IPS-NIHi11 (cell line): Measurements from ENCODE around the gene RRP36.
A peak's percentile ranks its signal among the peaks of the same experiment; 100 is the strongest.

Experiments
- DNase-seq: peaks from one replicate; pipeline ENCODE4 v3.0.0; 2012; ENCODE audit warnings: mixed read lengths, low spot score

Gene RRP36

DNA sequence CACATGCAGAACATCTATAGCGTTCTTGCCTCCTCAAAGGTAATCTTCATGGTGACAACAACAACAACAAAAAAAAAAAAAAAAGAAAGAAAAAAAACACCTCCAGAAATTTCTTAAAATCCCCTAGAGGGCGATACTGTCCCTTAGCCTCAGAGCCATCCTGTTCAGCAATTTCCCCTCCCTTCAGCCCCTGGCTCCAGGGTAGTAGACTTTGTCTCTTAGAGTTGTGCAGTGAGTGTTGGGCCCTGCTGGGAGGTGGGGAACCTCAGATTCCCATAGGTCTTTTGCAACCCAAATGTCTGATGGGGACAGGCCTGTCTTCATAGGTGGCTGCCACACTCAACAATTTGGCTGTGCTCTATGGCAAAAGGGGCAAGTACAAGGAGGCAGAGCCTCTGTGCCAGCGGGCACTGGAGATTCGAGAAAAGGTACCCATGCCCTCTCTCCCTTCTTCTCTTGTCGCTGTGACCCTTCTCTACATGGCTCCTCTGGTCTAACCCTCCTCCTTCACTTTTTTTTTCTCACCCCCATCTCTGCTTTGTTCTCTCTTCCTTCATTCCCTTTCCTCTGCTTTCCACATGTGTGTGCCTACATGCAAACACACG is 48.7 kb downstream of the RRP36 start:
- peak; percentile 77 for DNase-seq

DNA sequence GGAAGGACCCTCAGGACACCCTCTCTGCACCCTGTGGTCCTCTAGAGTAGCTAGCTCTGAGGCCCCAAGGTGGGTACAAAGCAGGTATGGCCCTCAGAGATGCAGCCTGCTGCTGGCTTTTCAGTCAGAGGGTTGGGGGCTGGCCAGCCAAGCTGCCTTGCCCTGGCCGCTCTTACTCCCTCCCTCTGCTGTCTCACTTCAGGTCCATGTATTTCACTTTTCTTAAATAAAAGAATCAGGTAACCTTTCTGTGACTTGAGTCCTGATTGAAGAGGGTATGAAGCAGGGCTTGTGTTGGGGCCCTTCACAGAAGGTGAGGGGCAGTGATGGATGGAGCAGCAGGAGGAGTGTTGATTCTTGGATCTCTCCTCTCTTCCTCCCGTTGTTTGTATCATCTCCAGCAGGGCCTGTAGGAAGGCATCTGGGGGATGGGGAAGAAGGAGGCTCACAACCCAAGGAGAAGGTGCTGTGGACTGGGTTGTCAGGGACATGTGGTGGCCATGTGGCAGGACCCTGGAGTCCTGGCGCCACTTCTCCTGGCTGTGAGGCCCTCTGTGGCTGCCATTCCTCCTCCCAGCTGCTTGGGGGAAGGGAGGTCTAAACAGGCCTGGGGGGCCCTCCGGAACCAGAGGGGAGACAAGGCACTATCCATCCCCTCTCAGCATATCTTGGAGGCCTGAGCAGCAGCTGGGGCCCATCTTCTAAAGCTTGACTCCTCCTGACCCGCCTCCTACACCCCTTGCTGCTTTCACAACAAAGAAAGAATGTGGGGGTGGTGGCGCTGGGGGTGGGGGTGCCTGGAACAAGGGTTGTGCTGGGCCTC is 53.6 kb downstream of the RRP36 start:
- no peak for DNase-seq

DNA sequence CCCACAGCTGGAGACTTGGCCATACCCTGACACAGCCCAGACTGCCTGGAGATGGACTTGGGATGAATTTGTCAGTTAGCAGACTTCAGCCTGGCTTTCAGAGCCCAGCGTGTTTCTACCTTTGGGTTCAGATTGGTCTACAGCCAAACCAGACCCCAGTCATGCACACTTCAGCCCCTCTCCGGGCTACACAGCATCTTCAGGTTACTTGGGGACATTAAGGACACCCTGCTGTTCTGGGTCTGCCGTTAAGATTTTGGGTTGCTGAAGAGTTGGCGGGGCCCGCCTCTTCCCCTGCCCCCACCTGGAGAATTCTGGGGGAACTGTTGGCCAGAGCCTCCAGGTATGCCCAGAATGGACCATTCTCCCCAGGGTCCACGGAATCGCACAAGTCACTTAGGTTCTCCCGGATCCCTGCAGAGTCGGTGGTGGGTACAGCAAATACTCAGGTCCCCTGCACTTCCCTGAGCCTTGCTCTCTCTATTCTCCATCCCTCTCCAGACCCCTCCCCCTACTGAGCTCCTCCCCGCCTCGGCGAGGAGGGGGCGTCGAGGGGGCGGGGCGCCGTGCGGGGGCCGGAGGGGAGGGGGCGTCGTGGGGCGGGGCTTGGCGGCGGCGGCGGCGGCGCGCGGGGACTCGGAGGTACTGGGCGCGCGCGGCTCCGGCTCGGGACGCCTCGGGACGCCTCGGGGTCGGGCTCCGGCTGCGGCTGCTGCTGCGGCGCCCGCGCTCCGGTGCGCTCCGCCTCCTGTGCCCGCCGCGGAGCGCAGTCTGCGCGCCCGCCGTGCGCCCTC is 54.4 kb downstream of the RRP36 start, which contains the start of gene PTK7:
Gene PTK7, plus strand, starts transcription at position 645 of the 794 bp plus-strand sequence. CDS start 175 bp downstream, outside the sequence.
- DNase-seq = peak; percentile 93

DNA sequence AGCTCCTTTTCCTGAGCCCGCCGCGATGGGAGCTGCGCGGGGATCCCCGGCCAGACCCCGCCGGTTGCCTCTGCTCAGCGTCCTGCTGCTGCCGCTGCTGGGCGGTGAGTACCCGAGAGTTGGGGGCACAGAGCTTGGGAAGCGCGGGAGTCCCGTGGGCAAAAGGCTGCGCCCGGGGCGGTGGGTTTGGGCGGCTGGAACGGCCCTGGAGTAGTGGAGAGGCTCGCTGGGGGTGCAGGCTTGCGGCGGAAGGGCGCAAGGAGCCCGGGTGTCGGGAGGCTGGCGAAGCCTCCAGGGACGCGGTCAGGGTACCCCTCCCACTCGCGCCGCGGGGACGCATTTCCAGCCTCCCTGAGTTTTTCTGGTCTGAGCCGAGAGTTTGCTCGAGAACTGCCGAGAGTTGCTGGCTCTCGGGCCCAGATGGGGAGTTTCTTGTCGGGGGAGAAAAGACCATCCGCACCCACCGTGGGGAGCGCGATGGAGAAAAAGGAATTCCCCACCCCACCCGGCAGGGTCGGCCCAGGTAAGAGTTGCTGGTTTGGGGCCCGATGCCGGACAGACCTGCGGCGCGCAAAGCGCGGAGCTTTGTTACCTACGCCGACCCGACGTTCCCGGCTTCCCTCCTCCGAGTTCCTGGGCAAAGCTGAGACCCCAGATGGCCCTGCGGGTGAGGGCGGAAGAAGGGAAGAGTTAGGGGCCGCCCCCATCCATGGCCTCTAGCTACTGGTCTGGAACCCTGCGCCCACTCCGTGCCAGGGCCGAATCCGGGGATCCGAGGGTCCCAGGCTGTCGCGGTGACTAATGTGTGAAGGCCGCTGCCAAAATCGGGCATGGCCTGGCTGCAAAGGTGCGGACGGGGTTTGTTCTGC is 55.3 kb downstream of the RRP36 start:
- peak; percentile 61 for DNase-seq

DNA sequence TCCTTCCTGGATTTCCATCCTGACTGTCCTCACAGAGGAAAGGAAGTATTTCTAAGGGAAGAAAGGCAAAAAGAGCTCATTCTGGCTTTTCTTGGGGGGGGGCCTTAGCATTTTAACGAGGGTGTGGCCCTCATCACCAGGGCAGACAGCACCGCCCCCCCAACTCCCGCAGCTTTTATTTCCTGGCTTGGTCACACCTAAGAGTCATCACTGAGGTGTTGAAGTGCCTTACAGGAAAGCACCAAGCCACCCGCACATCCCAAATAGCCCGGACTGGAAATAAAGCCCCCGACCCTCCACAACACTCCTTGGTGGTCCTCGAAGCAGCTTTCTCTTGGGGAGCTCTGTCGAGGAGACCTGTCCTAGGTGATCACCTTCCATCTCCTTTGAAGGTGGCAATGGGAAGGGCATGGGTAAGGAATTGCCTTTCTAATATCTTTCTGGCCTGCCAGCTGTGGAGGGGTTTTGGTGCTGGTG is 55.9 kb downstream of the RRP36 start:
- DNase-seq = no peak

DNA sequence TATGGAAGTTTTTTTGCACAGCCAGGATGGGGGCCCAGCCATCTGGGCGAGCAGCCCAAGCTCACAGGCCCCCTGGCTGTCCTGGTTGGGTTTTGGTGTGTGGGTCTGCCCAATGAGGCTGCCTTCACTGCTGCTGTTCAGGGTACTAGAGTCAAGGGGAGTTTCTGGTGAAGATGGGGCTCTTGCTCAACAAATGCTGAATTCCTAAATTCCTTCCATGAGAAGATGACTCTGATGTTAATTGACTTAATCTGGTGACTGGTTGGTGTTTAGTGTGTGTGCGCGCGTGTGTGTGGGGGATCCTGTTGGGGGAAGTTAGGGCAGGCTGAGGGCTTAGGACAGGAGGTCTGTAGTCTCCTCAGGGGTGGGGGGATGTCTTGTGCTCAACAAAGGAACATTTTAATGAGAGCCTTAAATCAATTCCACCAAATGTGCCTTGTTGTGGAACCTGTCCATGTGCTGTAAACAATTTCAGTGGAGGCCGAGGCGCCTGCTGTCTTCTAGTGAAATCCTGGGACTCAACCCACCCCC is 56.6 kb downstream of the RRP36 start:
- no peak for DNase-seq

DNA sequence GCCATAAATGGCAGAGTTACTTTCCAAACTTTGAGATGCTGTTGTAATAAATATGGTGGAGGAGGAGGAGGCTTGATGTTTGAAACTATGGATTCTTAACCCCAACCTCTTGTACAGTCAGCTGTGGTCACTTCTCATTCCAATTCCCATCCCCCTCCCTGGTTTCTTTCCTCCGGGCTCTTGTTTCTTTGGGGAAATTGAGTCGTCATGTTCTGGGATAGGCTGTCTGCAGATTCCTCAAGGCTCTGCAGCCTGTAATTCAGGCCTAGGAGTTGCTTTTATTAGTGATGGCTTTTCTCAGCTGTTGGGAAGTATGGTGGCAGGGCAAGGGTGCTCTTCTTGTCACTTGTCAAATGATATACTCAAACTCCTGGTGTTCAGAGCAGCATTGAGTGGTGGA is 57.3 kb downstream of the RRP36 start:
- no peak for DNase-seq
